ENCODE results near the gene ELANE.
"Not testable (repeated sequence)": the region's sequence is repeated elsewhere in the genome, so short reads cannot be mapped to it uniquely, and the experiment has no call there.

Gene ELANE

GRCh38 chr19:863315-863620 is 11.2 kb downstream of the ELANE start:
- DNase-seq, result no peak

- DNase-seq, result no peak
These were observed 14.7 kb downstream of the ELANE start for GRCh38 chr19:866769-867300.

- DNase-seq, result no peak
These were observed 15.2 kb downstream of the ELANE start for GRCh38 chr19:867301-867793.

- no peak for DNase-seq
These were observed 15.9 kb downstream of the ELANE start for GRCh38 chr19:867855-868457.

- no peak for DNase-seq
These were observed 16.5 kb downstream of the ELANE start for GRCh38 chr19:868458-869244.

- DNase-seq, result no peak
These were observed 17.4 kb downstream of the ELANE start for GRCh38 chr19:869245-870177.

- DNase-seq, result no peak
These were observed 18.2 kb downstream of the ELANE start for GRCh38 chr19:870314-870713.

GRCh38 chr19:870963-871401 is 18.9 kb downstream of the ELANE start:
- no peak for DNase-seq

- DNase-seq, result no peak
These were observed 19.6 kb downstream of the ELANE start for GRCh38 chr19:871446-872265.

- DNase-seq, result no peak
These were observed 20.3 kb downstream of the ELANE start for GRCh38 chr19:872266-872951.

GRCh38 chr19:873084-873483 is 21.0 kb downstream of the ELANE start:
- no peak for DNase-seq

GRCh38 chr19:873561-874041 is 21.5 kb downstream of the ELANE start:
- DNase-seq, result no peak

GRCh38 chr19:875265-875879 is 23.3 kb downstream of the ELANE start:
- no peak for DNase-seq

- no peak for DNase-seq
These were observed 24.0 kb downstream of the ELANE start for GRCh38 chr19:876089-876488.

- DNase-seq, result no peak
These were observed 24.7 kb downstream of the ELANE start for GRCh38 chr19:876780-877314.

- DNase-seq, result not testable (repeated sequence)
These were observed 26.0 kb downstream of the ELANE start for GRCh38 chr19:877992-878660.

- DNase-seq, result not testable (repeated sequence)
These were observed 26.9 kb downstream of the ELANE start for GRCh38 chr19:878751-879561.

- no peak for DNase-seq
These were observed 27.8 kb downstream of the ELANE start for GRCh38 chr19:879711-880438.

All from NCI-H1930 (cell line).